Neuron (in vitro differentiated cells): ENCODE results near the gene ATP11B.

Experiments
- H2AFZ ChIP-seq: one replicate; pipeline ENCODE4 v1.6.1; 2013; ENCODE audit warnings: low read depth, mild to moderate bottlenecking, inconsistent platforms, low read length, moderate library complexity
- H3K27me3 ChIP-seq: one replicate; pipeline ENCODE4 v1.6.1; 2013; ENCODE audit warnings: low read length; ENCODE audit not compliant: insufficient read depth
- H3K36me3 ChIP-seq: one replicate; pipeline ENCODE4 v1.6.1; 2013; ENCODE audit warnings: low read length; ENCODE audit not compliant: insufficient read depth
- H3K4me1 ChIP-seq: one replicate; pipeline ENCODE4 v1.6.1; 2013; ENCODE audit warnings: low read length; ENCODE audit not compliant: insufficient read depth
- H3K4me3 ChIP-seq: 2 replicates; pipeline ENCODE4 v1.5.1; 2013; ENCODE audit warnings: mild to moderate bottlenecking, low read length, moderate library complexity
- H3K9me3 ChIP-seq: one replicate; pipeline ENCODE4 v1.6.1; 2013; ENCODE audit warnings: low read length

The ATP11B gene

DNA sequence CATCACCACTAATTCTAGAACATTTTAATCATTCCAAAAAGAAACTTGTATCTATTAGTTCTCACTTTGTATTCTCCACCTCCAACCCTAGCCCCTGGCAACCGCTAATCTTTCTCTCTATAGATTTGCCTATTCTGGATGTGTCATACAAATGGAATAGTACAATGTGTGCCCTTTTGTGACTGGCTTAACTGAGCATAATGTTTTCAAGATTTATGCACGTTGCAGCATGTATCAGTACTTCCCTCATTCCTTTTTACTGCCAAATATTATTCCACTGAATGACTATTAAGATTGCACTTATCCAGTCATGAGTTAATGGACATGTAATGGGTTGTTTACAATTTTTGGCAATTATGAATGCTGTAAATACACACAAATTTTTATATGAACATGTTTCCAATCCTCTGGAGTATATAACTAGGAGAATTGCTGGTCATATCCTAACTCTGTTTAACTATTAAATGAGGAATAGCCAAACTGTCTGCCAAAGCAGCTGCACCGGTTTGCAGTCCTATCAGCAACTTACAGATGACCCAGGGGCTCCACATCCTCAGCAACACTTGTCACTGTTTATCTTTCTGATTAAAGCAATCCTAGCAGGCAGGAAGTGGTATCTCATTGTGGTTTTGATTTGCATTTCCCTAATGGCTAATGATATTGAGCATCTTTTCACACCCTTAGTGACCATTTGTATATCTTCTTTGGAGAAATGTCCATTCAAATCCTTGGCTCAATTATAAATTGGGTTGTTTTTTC lies 144.2 kb downstream of the ATP11B start:
- Histone ChIP-seq H3K27me3 (no peaks in the 10 kb centered on the region), H3K4me3 (no peak overlapping the region), H3K4me1 (no peaks in the 10 kb centered on the region), H3K36me3 (peaks cover 2% of the 10 kb centered on the region), H2AFZ (no peak overlapping the region), H3K9me3 (peaks cover 2% of the 10 kb centered on the region)

DNA sequence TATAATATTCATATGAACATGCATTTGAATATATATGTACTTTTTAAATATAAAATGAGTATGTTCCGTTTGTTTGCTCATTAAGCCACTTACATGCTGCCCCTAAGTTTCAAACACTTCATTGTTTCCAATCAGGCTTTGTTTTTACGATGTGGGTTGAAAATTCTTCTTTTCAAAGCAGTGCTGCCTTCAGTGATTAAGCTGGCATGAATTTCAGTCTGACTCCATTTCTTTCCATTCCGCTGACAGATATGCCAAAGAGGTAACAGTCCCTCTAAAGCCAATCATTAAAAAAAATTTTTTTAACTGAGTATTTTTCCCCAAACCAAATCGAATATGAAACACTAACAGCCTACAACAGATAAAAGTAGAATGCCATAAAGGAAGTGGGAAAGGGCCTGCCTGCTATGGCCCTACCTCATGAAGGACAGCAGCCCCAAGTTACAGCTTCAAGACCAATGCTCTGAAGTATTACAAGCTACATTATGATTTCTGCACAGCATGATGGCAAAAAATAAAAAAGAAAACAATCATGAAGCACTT lies 147.0 kb downstream of the ATP11B start:
- Histone ChIP-seq H3K27me3 (no peaks in the 10 kb centered on the region), H3K9me3 (no peaks in the 10 kb centered on the region), H3K36me3 (peaks cover 11% of the 10 kb centered on the region), H3K4me3 (no peak overlapping the region), H3K4me1 (no peaks in the 10 kb centered on the region), H2AFZ (no peak overlapping the region)

DNA sequence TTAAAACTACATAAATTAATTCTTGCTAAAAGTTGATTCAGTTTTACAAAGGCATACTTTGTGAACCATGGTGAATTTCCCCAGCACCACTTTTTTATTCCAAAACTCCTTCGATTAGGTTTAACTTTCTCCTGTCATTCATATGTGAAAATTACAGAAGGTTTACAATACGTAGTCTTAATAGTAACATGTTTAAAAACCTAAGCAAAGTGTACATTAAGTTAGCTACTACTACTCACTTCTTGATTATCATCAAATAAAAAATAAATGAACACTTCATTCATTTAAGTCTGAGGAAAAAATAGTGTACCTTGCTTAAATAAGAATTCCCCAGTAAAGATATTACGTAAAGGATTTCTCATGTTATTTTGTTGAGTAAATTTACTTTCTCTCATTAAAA lies 148.4 kb downstream of the ATP11B start:
- Histone ChIP-seq H2AFZ (no peak overlapping the region), H3K9me3 (no peaks in the 10 kb centered on the region), H3K4me3 (no peak overlapping the region)

DNA sequence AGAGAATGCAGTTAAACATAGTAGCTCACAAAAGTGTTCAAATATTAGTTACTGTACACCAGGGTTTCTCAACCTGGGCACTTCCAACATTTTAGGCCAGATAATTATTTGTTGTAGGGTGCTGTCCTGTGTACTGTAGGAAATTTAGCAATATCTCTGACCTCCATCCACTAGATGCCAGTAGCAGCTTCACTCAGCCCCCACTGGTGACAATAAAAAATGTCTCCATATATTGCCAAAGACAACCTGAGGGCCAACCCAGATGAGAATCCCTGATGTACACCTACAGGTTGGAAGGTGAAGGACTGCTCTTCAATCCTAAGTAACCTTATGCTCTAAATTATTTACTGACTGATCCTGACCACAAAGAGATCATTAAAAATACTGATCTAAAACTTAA lies 154.6 kb downstream of the ATP11B start:
- Histone ChIP-seq H2AFZ (no peak overlapping the region), H3K36me3 (peaks cover 36% of the 10 kb centered on the region), H3K4me3 (no peak overlapping the region), H3K27me3 (no peaks in the 10 kb centered on the region), H3K9me3 (peaks cover 6% of the 10 kb centered on the region), H3K4me1 (no peaks in the 10 kb centered on the region)

More for the DNA sequence above, 148.4 kb downstream of the ATP11B start:
- no peaks in the 10 kb centered on the region for H3K27me3 ChIP-seq
- peaks cover 21% of the 10 kb centered on the region for H3K36me3 ChIP-seq
- H3K4me1 ChIP-seq, result no peaks in the 10 kb centered on the region

DNA sequence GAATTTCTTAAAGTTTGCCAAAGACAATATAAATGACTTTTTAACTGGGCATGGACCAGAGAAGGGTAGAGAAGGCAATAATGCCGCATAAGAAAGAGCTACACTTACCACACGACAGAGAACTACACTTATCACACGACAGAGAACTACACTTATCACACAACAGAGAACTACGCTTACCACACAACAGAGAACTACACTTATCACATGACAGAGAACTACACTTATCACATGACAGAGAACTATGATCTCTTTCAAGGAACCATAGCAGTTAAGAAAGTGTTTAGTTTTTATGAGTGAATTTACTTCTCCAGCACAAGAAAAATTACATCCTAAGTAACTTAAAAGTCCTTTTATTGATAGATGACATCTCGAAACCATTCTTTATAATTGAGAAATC lies 155.0 kb downstream of the ATP11B start:
- H3K9me3 ChIP-seq, result peaks cover 6% of the 10 kb centered on the region
- peaks cover 39% of the 10 kb centered on the region for H3K36me3 ChIP-seq
- H3K27me3 ChIP-seq, result no peaks in the 10 kb centered on the region
- H2AFZ ChIP-seq, result no peak overlapping the region
- no peak overlapping the region for H3K4me3 ChIP-seq
- H3K4me1 ChIP-seq, result no peaks in the 10 kb centered on the region

DNA sequence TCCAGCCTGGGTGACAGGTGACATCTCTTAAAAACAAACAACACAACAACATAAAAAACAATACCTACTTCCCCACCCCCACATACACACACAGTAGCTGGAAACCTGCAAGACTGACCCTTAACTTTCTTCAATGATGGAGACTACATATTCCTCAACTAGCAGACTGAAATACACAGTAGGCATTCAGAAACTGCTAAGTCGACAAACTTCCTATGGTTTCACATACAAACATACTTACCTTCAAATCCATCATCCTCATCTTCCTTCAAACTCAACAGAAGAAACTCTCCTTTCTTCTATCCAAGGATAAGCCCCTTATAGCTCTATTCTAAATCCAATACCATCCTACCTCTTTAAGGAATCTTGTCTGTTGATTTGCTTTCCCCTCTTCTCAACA lies 156.4 kb downstream of the ATP11B start:
- no peak overlapping the region for H3K4me3 ChIP-seq
- H3K27me3 ChIP-seq, result no peaks in the 10 kb centered on the region
- no peaks in the 10 kb centered on the region for H3K4me1 ChIP-seq
- peaks cover 6% of the 10 kb centered on the region for H3K9me3 ChIP-seq
- no peak overlapping the region for H2AFZ ChIP-seq
- peaks cover 40% of the 10 kb centered on the region for H3K36me3 ChIP-seq

DNA sequence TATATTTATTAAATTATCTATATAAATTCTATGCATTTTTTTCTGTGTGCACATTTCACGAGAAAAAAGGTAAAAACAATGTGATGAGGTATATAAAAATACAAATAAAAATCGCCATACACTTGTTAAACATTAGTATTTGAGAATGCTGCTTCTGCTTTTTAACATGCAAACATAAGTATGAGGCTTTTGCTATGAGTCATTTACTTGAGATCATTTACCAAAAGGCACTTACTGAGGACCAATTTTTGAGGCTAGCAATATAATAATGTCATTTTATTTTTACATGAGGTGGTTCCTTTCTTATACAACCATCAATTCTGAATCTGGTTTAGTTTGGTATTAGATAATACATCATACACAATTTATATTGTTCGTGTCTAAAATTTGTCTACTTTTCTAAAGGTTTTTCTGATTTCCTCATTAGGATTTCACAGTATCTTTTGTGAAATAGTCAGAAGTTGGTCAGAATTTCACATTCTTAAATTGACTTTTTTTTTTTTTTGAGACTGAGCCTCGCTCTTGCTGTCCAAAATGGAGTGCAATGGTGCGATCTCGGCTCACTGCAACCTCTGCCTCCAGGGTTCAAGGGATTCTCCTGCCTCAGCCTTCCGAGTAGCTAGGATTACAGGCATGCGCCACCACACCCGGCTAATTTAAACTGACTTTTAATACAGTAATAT lies 161.4 kb downstream of the ATP11B start:
- H3K9me3 ChIP-seq, result peaks cover 5% of the 10 kb centered on the region
- H3K36me3 ChIP-seq, result peaks cover 34% of the 10 kb centered on the region
- no peak overlapping the region for H3K4me3 ChIP-seq
- H2AFZ ChIP-seq, result no peak overlapping the region
- H3K27me3 ChIP-seq, result no peaks in the 10 kb centered on the region
- H3K4me1 ChIP-seq, result peaks cover 7% of the 10 kb centered on the region

DNA sequence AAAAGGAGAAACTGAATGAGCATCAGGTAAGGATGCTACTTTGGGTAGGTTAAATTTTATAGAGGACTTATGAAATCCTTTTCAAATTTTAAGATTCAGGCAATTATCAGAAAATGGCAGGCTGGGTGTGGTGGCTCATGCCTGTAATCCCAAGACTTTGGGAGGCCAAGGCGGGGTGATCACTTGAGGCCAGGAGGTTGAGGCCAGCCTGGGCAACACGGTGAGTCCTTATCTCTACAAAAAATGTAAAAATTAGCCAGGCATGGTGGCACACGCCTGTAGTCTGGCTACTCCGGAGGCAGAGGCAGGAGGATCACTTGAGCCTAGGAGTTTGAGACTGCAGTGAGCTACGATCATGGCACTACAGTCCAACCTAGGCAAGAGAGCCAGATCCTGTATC lies 163.9 kb downstream of the ATP11B start:
- no peaks in the 10 kb centered on the region for H3K27me3 ChIP-seq
- no peak overlapping the region for H2AFZ ChIP-seq
- peaks cover 3% of the 10 kb centered on the region for H3K9me3 ChIP-seq
- H3K4me3 ChIP-seq, result no peak overlapping the region
- peaks cover 14% of the 10 kb centered on the region for H3K4me1 ChIP-seq
- H3K36me3 ChIP-seq, result peaks cover 36% of the 10 kb centered on the region

DNA sequence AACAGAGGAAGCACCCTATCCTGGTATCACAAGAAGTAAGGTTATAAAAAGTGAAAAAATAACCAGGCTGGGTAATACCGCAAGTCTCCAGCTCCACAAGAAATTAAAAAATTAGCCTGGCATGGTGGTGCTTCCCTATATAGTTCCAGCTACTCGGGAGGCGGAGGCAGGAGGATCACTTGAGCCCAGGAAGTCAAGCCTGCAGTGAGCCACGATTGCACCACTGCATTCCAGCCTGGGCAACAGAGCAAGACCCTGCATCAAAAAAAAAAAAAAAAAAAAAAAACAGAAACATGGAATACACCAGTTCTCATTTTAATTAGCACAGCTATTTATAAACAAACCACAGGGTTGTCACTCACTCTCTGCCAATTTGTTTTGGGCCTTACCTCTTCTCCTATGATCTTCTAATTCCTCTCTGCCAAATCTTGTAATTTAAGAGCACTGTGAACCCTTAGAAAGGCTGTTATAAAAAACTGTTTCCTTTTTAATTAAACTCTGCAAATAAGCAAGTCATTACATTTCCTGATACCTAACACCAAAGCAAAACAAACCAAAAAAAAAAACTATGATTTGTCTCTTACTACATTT lies 164.5 kb downstream of the ATP11B start:
- Histone ChIP-seq H3K4me3 (no peak overlapping the region), H3K4me1 (peaks cover 14% of the 10 kb centered on the region), H3K27me3 (no peaks in the 10 kb centered on the region), H3K36me3 (peaks cover 36% of the 10 kb centered on the region), H3K9me3 (peaks cover 2% of the 10 kb centered on the region), H2AFZ (no peak overlapping the region)

DNA sequence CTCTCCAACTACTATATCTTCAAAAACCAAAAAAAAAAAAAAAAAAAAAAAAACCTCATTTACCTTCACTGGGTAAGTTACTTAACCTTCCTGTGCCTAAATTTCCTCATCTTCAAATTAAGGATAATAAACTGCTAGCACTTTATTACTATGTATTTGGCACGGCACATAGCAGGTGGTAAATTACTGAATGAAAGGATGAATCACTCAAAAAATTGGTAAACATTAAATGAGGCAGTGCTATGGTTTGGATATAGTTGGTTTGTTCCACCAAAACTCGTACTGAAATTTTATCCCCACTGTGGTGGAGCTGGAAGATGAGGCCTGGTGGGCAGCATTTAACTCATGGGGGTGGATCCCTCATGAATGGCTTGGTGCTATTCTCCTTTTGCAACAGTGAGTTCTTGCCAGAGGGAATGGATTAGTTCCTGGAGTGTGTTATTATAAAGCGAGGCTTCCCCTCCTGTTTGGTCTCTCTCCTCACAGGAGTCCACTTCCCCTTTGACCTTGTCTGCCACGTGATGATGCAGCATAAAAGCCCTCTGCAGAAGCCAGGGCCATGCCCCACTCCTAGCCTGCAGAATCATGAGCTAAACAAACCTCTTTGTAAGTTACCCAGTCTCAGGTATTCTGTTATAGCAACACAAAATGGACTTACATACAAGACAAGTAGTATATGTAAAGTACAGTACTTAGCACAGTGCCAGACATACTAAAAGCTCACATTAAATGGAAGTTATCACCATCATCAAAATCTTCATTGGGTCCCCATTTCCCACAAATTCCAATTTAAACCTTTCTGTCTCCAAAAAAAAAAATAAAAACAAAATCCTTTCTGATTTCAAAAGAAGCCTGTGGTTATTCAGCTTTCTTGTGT lies 166.4 kb downstream of the ATP11B start:
- H3K4me1 ChIP-seq, result peaks cover 14% of the 10 kb centered on the region
- no peaks in the 10 kb centered on the region for H3K27me3 ChIP-seq
- no peaks in the 10 kb centered on the region for H3K9me3 ChIP-seq
- peaks cover 30% of the 10 kb centered on the region for H3K36me3 ChIP-seq
- no peak overlapping the region for H2AFZ ChIP-seq
- H3K4me3 ChIP-seq, result no peak overlapping the region

DNA sequence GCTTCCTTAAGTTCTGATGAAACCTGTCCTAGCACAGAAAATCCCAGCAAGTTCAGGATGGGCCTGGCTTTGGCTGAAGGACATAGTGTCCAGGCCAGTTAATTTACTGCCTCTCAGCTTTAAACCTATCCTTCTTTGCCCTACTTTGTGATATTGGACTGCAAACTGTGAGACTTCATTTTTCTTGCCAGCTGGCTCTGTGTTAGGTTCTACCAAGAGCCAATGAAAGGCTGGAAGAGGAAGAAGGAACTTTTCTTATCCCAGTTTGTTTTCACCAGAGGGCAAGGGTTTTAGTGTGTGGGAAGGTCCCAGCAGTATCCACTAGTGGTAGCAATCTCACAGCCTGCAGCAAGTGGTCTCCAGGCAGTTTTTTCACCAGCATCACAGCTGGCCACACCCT lies 168.9 kb downstream of the ATP11B start:
- no peaks in the 10 kb centered on the region for H3K9me3 ChIP-seq
- H3K4me1 ChIP-seq, result peaks cover 14% of the 10 kb centered on the region
- H3K4me3 ChIP-seq, result no peak overlapping the region
- no peaks in the 10 kb centered on the region for H3K27me3 ChIP-seq
- H3K36me3 ChIP-seq, result peaks cover 20% of the 10 kb centered on the region
- no peak overlapping the region for H2AFZ ChIP-seq

DNA sequence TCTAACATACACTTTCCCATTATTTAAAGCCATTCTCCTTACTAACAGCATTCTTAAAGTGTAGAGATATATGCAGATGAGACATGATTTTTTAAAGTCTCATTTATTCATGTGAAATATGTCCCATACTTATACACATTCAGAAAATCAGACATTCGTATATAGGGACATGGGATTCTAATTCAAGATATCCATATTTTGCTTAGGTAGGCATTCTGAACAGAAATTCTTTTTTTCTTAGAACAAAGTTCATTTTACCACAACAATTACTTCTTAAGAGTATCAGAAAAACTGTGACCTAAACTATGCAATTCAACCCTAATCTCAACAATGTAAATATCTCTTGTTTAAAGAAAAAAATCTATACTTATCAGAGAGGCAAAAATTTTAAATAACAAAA lies 170.9 kb downstream of the ATP11B start:
- Histone ChIP-seq H2AFZ (no peak overlapping the region), H3K4me3 (no peak overlapping the region), H3K36me3 (peaks cover 12% of the 10 kb centered on the region), H3K4me1 (peaks cover 12% of the 10 kb centered on the region), H3K27me3 (no peaks in the 10 kb centered on the region), H3K9me3 (no peaks in the 10 kb centered on the region)
